ENCODE measurements around the gene GTPBP4.

Gene GTPBP4

DNA sequence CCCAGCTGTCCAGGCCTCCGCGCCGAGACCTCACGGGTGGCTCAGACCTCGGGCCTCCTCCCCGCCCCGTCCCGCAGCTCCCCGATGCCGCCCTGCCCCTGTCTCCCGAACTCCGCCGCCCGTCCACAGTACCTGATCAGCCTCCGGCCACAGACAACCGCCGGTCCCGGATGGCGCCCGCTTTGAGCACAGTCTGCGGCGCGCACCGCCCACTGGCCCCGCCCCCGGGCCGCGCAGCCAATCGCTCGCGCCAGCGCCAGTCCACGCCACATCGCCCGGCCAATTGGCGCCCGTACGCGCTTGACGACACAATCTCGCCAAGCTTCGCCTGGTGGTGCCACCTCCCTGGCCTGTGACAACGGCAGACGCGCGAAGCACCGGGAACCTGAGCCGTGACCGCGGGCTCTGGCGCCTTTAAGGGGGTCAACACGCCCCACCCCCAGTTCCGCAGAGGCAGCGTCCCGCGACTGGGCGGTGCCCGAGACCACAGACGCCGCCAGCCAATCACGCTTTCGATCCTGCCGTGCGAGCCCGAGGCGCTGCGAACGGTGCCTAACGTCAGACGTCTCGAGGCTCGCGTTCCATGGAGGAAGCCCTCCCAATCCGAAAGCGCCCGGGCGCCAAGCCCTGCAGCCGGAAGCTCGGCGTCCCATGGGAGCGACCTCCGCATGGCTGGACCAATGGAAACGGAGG lies 60.6 kb downstream of the GTPBP4 start, which contains the start of gene IDI1:
TSS of gene IDI1 (minus strand) at position 388 of the 693 bp plus-strand sequence. CDS start at position 272, 116 bp downstream.
- peaks cover 4 to 7% of the 10 kb centered on the region in 2 donors for H3K36me3 ChIP-seq (ENCODE audit: control insufficient read depth in 1 of 2, insufficient read depth in 2 of 2, low read length in 2 of 2)
- H3K4me3 ChIP-seq (ENCODE audit: low read depth in 1 of 2, low read length in 2 of 2): peak within 1 kb of the TSS; percentile 80 to 87
- no peaks in the 10 kb centered on the region for H3K9me3 ChIP-seq (ENCODE audit: control insufficient read depth in 1 of 2, low read length in 2 of 2)
- peaks cover 4 to 24% of the 10 kb centered on the region in 2 donors for H3K4me1 ChIP-seq (ENCODE audit: control insufficient read depth in 1 of 2, insufficient read depth in 2 of 2, low read length in 2 of 2)
- no peaks in the 10 kb centered on the region for H3K27me3 ChIP-seq (ENCODE audit: low read depth, low read length)
- peak within 1 kb of the TSS; percentile 94 for H3K27ac ChIP-seq (ENCODE audit: low read length)

DNA sequence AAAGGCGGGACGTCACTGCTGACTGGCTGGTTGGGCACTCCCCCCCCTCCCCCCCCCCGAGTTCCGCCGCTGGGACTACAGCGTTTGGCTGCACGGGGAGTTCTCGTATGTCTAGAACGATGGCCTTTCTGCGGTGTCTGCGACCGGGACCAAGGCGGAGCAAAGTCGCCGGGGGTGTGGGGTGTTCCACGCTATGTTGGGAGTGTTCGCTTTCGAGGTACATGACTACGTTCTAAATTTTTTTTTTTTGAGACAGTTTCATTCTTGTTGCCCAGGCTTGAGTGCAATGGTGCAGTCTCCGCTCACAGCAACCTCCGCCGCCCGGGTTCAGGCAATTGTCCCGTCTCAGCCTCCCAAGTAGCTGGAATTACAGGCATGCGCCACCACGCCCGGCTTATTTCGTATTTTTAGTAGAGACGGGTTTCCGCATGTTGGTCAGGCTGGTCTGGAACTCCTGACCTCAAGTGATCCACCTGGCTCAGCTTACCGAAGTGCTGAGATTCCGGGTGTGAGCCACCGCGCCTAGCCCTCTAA lies 61.3 kb downstream of the GTPBP4 start:
- H3K27me3 ChIP-seq (ENCODE audit: low read depth, low read length): no peaks in the 10 kb centered on the region
- peak overlapping the region; percentile 80 to 87 for H3K4me3 ChIP-seq (ENCODE audit: low read depth in 1 of 2, low read length in 2 of 2)
- H3K36me3 ChIP-seq (ENCODE audit: control insufficient read depth in 1 of 2, insufficient read depth in 2 of 2, low read length in 2 of 2): peaks cover 7 to 8% of the 10 kb centered on the region in 2 donors
- H3K9me3 ChIP-seq (ENCODE audit: control insufficient read depth in 1 of 2, low read length in 2 of 2): no peaks in the 10 kb centered on the region
- H3K4me1 ChIP-seq (ENCODE audit: control insufficient read depth in 1 of 2, insufficient read depth in 2 of 2, low read length in 2 of 2): peaks cover 4 to 30% of the 10 kb centered on the region in 2 donors
- H3K27ac ChIP-seq (ENCODE audit: low read length): peak overlapping the region; percentile 94

DNA sequence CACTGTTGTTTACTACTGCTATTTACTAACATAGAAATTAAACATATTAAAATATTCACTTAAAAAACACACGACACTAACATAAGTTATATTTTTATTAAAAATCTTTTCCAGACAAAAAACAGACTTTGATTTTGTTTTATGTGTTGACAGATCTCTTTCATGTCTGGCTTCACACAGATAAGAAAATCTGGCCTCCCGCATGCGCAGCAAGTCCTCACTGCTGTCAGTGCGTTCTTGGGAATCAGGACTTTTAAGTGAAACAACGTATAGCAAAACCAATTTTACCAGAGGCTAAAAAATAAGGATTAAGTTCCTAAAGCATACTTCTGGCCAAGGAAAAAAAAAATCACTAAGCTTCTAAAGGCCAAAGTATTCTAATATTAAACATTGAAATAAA lies 61.9 kb downstream of the GTPBP4 start:
- Histone ChIP-seq H3K27me3 (ENCODE audit: low read depth, low read length) (no peaks in the 10 kb centered on the region), H3K36me3 (ENCODE audit: control insufficient read depth in 1 of 2, insufficient read depth in 2 of 2, low read length in 2 of 2) (peaks cover 7 to 8% of the 10 kb centered on the region in 2 donors), H3K4me3 (ENCODE audit: low read depth in 1 of 2, low read length in 2 of 2) (peak overlapping the region; percentile 80 to 87), H3K4me1 (ENCODE audit: control insufficient read depth in 1 of 2, insufficient read depth in 2 of 2, low read length in 2 of 2) (peaks cover 9 to 37% of the 10 kb centered on the region in 2 donors), H3K27ac (ENCODE audit: low read length) (peak overlapping the region; percentile 94), H3K9me3 (ENCODE audit: control insufficient read depth in 1 of 2, low read length in 2 of 2) (no peaks in the 10 kb centered on the region)

DNA sequence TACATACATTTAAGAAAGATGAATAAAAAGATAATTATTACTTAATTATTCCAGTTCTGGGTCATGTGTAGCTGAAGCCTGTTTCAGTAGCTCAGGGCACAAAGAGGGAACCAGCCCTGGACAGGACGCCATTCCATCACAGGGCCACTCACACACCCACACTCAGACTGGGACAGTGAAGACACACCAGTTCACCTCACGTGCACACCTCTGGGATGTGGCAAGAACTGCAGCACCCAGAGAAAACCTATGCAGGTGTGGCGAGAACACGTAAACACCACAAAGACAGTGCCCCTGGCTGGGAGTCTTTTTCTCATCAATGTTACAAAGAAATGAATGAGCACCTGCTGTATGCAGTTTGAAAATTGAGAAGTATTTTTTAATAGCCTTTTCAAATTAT lies 62.3 kb downstream of the GTPBP4 start:
- Histone ChIP-seq H3K4me1 (ENCODE audit: control insufficient read depth in 1 of 2, insufficient read depth in 2 of 2, low read length in 2 of 2) (peaks cover 11 to 41% of the 10 kb centered on the region in 2 donors), H3K4me3 (ENCODE audit: low read depth in 1 of 2, low read length in 2 of 2) (no peak overlapping the region), H3K36me3 (ENCODE audit: control insufficient read depth in 1 of 2, insufficient read depth in 2 of 2, low read length in 2 of 2) (peaks cover 7 to 8% of the 10 kb centered on the region in 2 donors), H3K9me3 (ENCODE audit: control insufficient read depth in 1 of 2, low read length in 2 of 2) (no peaks in the 10 kb centered on the region), H3K27me3 (ENCODE audit: low read depth, low read length) (no peaks in the 10 kb centered on the region), H3K27ac (ENCODE audit: low read length) (no peak overlapping the region)

DNA sequence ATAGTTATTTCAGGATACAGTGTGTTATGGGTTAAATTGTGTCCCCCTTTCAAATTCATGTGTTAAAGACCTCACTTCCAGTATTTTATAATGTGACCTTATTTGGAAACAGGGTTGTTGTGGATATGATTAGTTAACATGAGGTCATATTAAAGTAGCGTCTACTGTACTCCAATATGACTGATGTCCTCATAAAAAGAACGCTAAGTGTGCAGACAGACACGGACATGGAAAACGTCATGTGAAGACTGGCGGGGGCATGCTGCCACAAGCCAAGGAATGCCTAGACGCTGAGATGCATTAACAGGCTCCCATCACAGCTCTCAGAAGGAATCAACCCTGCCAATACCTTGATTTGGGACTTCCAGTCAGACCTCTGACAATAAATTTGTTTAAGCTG lies 66.5 kb downstream of the GTPBP4 start:
- Histone ChIP-seq H3K4me1 (ENCODE audit: control insufficient read depth in 1 of 2, insufficient read depth in 2 of 2, low read length in 2 of 2) (peaks cover 7 to 47% of the 10 kb centered on the region in 2 donors), H3K9me3 (ENCODE audit: control insufficient read depth in 1 of 2, low read length in 2 of 2) (no peaks in the 10 kb centered on the region), H3K27ac (ENCODE audit: low read length) (no peak overlapping the region), H3K4me3 (ENCODE audit: low read depth in 1 of 2, low read length in 2 of 2) (peak overlapping the region; percentile 86 to 98), H3K36me3 (ENCODE audit: control insufficient read depth in 1 of 2, insufficient read depth in 2 of 2, low read length in 2 of 2) (peaks cover 8 to 10% of the 10 kb centered on the region in 2 donors), H3K27me3 (ENCODE audit: low read depth, low read length) (no peaks in the 10 kb centered on the region)

DNA sequence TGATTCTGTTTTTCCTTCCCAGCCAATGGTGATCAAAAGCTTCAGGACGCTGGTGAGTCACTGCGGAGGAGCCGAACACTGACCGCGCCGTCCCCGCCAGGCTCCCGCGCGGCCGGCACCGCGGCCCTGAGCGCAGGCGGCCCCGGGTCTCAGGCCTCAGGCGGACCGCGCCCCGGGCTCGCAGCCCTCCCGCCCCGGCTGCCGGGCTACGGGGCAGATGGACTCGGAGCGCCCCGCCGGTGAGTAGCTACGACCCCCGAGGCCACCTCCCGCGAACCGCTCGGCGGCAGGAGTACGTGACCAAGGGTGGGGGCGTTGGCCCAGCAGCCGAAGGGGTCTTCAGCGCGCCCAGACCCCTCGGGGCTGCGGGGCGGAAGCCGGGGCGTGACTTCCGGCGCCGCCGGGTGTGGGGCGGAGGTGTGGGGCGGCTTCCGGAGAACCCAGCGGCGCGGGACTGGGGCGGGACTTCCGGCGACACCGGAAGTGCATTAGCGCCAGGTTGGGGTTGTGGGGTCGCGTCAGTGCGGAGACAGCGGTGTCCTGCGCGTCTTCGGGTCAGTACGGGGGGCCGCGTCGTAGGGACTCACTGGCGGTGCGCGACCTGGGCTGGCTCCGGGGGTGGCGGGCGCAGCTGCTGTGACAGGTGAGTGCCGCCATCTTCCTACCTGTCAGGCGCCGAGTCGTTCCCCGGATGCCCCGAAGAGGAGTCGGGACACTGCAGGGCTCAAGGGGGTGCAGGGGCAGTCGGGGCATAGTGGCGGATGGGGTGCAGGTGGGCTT lies 68.3 kb downstream of the GTPBP4 start, which contains the start of gene WDR37:
TSS of gene WDR37 (plus strand) at position 60 of the 780 bp plus-strand sequence. CDS start 15,771 bp downstream, outside the sequence.
- no peaks in the 10 kb centered on the region for H3K27me3 ChIP-seq (ENCODE audit: low read depth, low read length)
- H3K4me1 ChIP-seq (ENCODE audit: control insufficient read depth in 1 of 2, insufficient read depth in 2 of 2, low read length in 2 of 2): peaks cover 7 to 36% of the 10 kb centered on the region in 2 donors

DNA sequence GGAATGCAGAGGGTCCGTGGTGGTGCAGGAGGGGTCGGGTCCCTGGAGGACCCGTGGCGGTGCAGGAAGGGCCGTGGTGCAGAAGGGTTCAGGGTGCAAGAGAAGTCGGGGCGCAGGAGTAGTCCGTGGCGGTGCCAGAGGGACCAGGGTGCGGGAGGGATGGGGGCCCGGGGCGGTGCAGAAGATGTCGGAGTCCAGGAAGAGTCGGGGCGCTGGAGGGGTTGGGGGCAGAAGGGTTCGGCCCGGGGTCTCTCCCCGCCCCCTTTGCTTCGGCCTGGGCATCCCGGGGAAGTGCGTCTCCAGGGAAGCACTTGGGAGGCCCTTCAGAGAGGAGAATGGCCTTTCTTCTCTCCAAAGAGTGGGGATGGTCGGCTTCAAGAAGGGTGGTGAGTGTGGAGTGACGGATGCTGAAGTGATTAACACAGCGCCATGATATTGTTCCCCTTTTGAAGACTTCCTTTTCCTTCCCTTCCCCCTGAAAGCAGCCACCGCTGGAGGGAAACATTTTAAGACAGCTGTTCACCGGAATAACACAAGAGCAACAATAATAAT lies 68.9 kb downstream of the GTPBP4 start:
- Histone ChIP-seq H3K27ac (ENCODE audit: low read length) (peak overlapping the region; percentile 95), H3K4me3 (ENCODE audit: low read depth in 1 of 2, low read length in 2 of 2) (peak overlapping the region; percentile 86 to 98), H3K36me3 (ENCODE audit: control insufficient read depth in 1 of 2, insufficient read depth in 2 of 2, low read length in 2 of 2) (peaks cover 8 to 10% of the 10 kb centered on the region in 2 donors), H3K4me1 (ENCODE audit: control insufficient read depth in 1 of 2, insufficient read depth in 2 of 2, low read length in 2 of 2) (peaks cover 7 to 36% of the 10 kb centered on the region in 2 donors), H3K27me3 (ENCODE audit: low read depth, low read length) (no peaks in the 10 kb centered on the region), H3K9me3 (ENCODE audit: control insufficient read depth in 1 of 2, low read length in 2 of 2) (no peaks in the 10 kb centered on the region)

More for the DNA sequence above, 68.3 kb downstream of the GTPBP4 start, which contains the start of gene WDR37:
- peaks cover 8 to 10% of the 10 kb centered on the region in 2 donors for H3K36me3 ChIP-seq (ENCODE audit: control insufficient read depth in 1 of 2, insufficient read depth in 2 of 2, low read length in 2 of 2)
- H3K27ac ChIP-seq (ENCODE audit: low read length): peak within 1 kb of the TSS; percentile 95
- peak within 1 kb of the TSS; percentile 86 to 98 for H3K4me3 ChIP-seq (ENCODE audit: low read depth in 1 of 2, low read length in 2 of 2)
- no peaks in the 10 kb centered on the region for H3K9me3 ChIP-seq (ENCODE audit: control insufficient read depth in 1 of 2, low read length in 2 of 2)

DNA sequence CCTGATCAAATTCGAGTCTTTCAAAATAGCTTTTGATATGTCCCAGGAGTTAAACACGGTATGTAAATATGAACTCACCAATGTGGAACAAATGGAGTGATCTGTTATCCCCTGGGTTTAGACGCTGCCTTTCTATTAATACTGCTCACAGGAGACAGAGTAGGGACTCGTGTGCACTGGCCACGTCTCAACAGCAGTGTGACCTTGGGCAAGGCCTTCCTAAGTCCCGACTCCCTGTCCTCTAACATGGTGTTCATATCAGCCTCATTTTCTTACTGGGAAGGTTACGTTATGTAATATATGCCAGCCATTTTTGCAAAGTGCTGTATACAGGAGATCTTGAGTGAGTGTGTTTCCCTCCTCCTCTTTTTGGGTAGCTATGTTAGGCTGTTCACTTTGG lies 69.8 kb downstream of the GTPBP4 start:
- peak overlapping the region in 1 of 2 donors; percentile 98 for H3K4me3 ChIP-seq (ENCODE audit: low read depth in 1 of 2, low read length in 2 of 2)
- no peaks in the 10 kb centered on the region for H3K9me3 ChIP-seq (ENCODE audit: control insufficient read depth in 1 of 2, low read length in 2 of 2)
- no peak overlapping the region for H3K27ac ChIP-seq (ENCODE audit: low read length)
- H3K4me1 ChIP-seq (ENCODE audit: control insufficient read depth in 1 of 2, insufficient read depth in 2 of 2, low read length in 2 of 2): peaks cover 7 to 36% of the 10 kb centered on the region in 2 donors
- H3K27me3 ChIP-seq (ENCODE audit: low read depth, low read length): no peaks in the 10 kb centered on the region
- H3K36me3 ChIP-seq (ENCODE audit: control insufficient read depth in 1 of 2, insufficient read depth in 2 of 2, low read length in 2 of 2): peaks cover 7 to 8% of the 10 kb centered on the region in 2 donors

DNA sequence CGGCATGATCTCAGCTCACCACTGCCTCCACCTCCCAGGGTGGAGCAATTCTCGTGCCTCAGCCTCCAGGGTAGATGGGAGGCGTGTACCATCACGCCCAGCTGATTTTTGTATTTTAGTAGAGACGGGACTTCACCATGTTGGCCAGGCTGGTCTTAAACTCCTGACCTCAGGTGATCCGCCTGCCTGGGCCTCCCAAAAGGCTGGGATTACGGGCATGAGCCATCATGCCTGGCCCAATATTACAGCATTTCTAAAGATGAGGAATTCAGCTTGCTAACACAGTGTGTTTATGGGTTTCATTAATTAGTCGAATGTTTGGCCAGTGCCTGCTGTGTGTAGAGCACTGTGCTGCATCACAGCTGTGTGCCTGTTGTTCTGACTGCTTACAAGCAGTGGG lies 71.7 kb downstream of the GTPBP4 start:
- no peak overlapping the region for H3K4me3 ChIP-seq (ENCODE audit: low read depth in 1 of 2, low read length in 2 of 2)
- no peak overlapping the region for H3K27ac ChIP-seq (ENCODE audit: low read length)
- H3K36me3 ChIP-seq (ENCODE audit: control insufficient read depth in 1 of 2, insufficient read depth in 2 of 2, low read length in 2 of 2): peaks cover 0 to 15% of the 10 kb centered on the region in 2 donors
- peaks cover 5 to 23% of the 10 kb centered on the region in 2 donors for H3K4me1 ChIP-seq (ENCODE audit: control insufficient read depth in 1 of 2, insufficient read depth in 2 of 2, low read length in 2 of 2)
- no peaks in the 10 kb centered on the region for H3K9me3 ChIP-seq (ENCODE audit: control insufficient read depth in 1 of 2, low read length in 2 of 2)
- no peaks in the 10 kb centered on the region for H3K27me3 ChIP-seq (ENCODE audit: low read depth, low read length)

DNA sequence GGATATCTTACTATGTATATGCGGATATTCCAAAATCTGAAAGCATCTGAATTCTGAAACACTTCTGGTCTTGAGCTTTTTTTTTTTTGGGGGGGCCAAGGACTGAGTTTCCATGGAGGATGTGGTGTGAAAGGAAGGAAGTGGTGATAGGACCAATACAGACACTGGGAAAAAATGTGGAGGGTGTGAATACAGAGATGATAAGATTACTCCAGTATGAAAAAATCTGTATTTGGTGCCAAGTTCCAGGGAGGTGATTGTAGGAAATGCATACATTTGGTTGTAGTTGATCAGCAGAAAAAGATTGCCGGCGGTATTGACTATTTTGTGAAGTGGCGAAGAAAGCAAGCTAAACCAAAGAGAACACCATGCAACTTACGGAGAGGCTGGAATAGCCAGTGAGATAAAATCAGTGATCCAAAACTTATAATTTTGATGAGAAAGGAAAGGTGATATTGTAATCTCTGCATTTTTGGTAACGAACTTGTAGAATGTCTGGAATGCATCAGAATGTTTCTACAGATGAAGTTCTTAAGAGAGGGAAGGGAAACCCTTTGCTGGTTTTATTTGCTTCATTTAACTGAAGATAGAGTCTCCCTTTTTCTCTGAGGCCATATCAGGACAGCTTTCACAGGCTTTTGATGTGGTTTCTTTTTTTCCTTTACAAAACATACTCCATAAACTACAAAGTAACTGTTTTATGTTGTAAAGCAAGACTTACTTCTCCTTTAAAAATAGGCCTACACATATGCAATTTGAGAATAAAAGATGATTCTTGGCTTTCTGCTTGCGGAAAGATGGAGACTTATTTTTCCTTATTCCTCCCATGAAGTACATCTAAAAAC lies 73.9 kb downstream of the GTPBP4 start:
- H3K9me3 ChIP-seq (ENCODE audit: control insufficient read depth in 1 of 2, low read length in 2 of 2): no peaks in the 10 kb centered on the region
- H3K27ac ChIP-seq (ENCODE audit: low read length): no peak overlapping the region

More for the DNA sequence above, 73.9 kb downstream of the GTPBP4 start:
- H3K4me3 ChIP-seq (ENCODE audit: low read depth in 1 of 2, low read length in 2 of 2): no peak overlapping the region
- no peaks in the 10 kb centered on the region for H3K27me3 ChIP-seq (ENCODE audit: low read depth, low read length)
- peaks cover 0 to 14% of the 10 kb centered on the region in 2 donors for H3K4me1 ChIP-seq (ENCODE audit: control insufficient read depth in 1 of 2, insufficient read depth in 2 of 2, low read length in 2 of 2)
- peaks cover 0 to 12% of the 10 kb centered on the region in 2 donors for H3K36me3 ChIP-seq (ENCODE audit: control insufficient read depth in 1 of 2, insufficient read depth in 2 of 2, low read length in 2 of 2)

All from muscle layer of duodenum (tissue), 2 donors.